HG03378 (cell line): Measurements from ENCODE around the gene MYRIP.
"Not testable (repeated sequence)": the region's sequence is repeated elsewhere in the genome, so short reads cannot be mapped to it uniquely, and the experiment has no call there.

Experiments used
- ATAC-seq: cut with Tn5 transposase; IDR thresholded peaks from one replicate; pipeline ENCODE4 v1.9.1; 2021; ENCODE audit warnings: mild to moderate bottlenecking, moderate library complexity; ENCODE audit not compliant: unreplicated experiment

The MYRIP gene

GRCh38 chr3:40118091-40118490, 308.7 kb downstream of the MYRIP start:
- no peak for ATAC-seq

- ATAC-seq, result no peak
Measured at GRCh38 chr3:40120067-40120692, 310.8 kb downstream of the MYRIP start.

GRCh38 chr3:40120806-40121205, 311.4 kb downstream of the MYRIP start:
- ATAC-seq, result no peak

GRCh38 chr3:40124918-40125317, 315.5 kb downstream of the MYRIP start:
- ATAC-seq, result no peak

- ATAC-seq, result no peak
Measured at GRCh38 chr3:40128166-40128565, 318.8 kb downstream of the MYRIP start.

- no peak for ATAC-seq
Measured at GRCh38 chr3:40129510-40129909, 320.1 kb downstream of the MYRIP start.

GRCh38 chr3:40129981-40130380, 320.6 kb downstream of the MYRIP start:
- ATAC-seq, result no peak

GRCh38 chr3:40130721-40131120, 321.3 kb downstream of the MYRIP start:
- no peak for ATAC-seq

GRCh38 chr3:40133886-40134575, 324.6 kb downstream of the MYRIP start:
- not testable (repeated sequence) for ATAC-seq

- no peak for ATAC-seq
Measured at GRCh38 chr3:40137591-40138295, 328.3 kb downstream of the MYRIP start.

GRCh38 chr3:40143283-40144090, 334.1 kb downstream of the MYRIP start:
- no peak for ATAC-seq

GRCh38 chr3:40148827-40149226, 339.4 kb downstream of the MYRIP start:
- no peak for ATAC-seq

- no peak for ATAC-seq
Measured at GRCh38 chr3:40152482-40153133, 343.2 kb downstream of the MYRIP start.

GRCh38 chr3:40160933-40161332, 351.5 kb downstream of the MYRIP start:
- ATAC-seq, result no peak

GRCh38 chr3:40162616-40163015, 353.2 kb downstream of the MYRIP start:
- no peak for ATAC-seq

- no peak for ATAC-seq
Measured at GRCh38 chr3:40166997-40167396, 357.6 kb downstream of the MYRIP start.

- no peak for ATAC-seq
Measured at GRCh38 chr3:40167958-40168357, 358.5 kb downstream of the MYRIP start.

- peak; percentile 38 for ATAC-seq
Measured at GRCh38 chr3:40169983-40170382, 360.6 kb downstream of the MYRIP start.

GRCh38 chr3:40170395-40170794, 361.0 kb downstream of the MYRIP start:
- ATAC-seq, result peak; percentile 97

- ATAC-seq, result no peak
Measured at GRCh38 chr3:40172560-40172959, 363.2 kb downstream of the MYRIP start.

- no peak for ATAC-seq
Measured at GRCh38 chr3:40173227-40173721, 363.9 kb downstream of the MYRIP start.
